ENCODE results near the gene FAM107A. TPM values are rescaled to one million over a fixed set of nuclear protein-coding genes. Genes with fewer than 3 reads are reported as not detected.

Gene FAM107A
- total and polyA plus RNA-seq, 8 donors: 4.7 to 55.4 (median 19.9) TPM

- TF ChIP-seq POLR2A (IDR thresholded peaks at IDR 0.05) (no peak), POLR2AphosphoS5 (IDR thresholded peaks at IDR 0.05) (no peak), EP300 (IDR thresholded peaks at IDR 0.05) (no peak)
- TF ChIP-seq, protein P1, sequence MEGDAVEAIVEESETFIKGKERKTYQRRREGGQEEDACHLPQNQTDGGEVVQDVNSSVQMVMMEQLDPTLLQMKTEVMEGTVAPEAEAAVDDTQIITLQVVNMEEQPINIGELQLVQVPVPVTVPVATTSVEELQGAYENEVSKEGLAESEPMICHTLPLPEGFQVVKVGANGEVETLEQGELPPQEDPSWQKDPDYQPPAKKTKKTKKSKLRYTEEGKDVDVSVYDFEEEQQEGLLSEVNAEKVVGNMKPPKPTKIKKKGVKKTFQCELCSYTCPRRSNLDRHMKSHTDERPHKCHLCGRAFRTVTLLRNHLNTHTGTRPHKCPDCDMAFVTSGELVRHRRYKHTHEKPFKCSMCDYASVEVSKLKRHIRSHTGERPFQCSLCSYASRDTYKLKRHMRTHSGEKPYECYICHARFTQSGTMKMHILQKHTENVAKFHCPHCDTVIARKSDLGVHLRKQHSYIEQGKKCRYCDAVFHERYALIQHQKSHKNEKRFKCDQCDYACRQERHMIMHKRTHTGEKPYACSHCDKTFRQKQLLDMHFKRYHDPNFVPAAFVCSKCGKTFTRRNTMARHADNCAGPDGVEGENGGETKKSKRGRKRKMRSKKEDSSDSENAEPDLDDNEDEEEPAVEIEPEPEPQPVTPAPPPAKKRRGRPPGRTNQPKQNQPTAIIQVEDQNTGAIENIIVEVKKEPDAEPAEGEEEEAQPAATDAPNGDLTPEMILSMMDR (IDR thresholded peaks at IDR 0.05): no peak
- intact Hi-C loops (cut with DNase I; ENCODE audit: low total_unique reads): no loop called here
- Histone ChIP-seq H3K27me3 (no peaks in the 10 kb centered on the region), H3K36me3 (no peaks in the 10 kb centered on the region), H3K4me3 (no peak overlapping the region), H3K4me1 (peaks cover 0 to 10% (median 0%) of the 10 kb centered on the region in 4 donors), H3K9me3 (peaks cover 0 to 12% (median 0%) of the 10 kb centered on the region in 4 donors), H3K27ac (no peak overlapping the region)
- WGBS, 5 donors: 87 to 98% (median 91%) methylated on average over 5 of the region's 5 CpGs
- no peak for DNase-seq
Observed at GRCh38 chr3:58556001-58556400, 21.2 kb downstream of the FAM107A start.

DNA sequence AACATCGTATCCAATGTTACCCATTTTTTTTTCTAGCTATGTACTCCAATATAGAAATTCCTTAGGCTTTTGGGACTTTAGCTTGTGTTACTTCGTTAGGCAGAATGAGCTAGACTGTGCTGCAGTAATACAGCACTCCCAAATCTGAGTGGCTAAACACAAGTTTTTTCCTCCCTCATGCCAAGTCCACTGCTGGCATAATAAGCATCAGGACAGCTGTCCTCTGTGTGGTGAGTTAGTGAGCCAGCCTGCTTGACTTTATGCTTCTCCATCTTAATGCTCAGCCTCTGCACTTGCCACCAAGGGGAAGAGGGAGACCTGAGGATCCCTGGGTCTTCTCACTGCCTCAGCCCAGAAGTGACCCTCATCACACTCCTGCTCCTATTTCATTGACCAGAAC, 22.0 kb downstream of the FAM107A start:
- TF ChIP-seq POLR2A (IDR thresholded peaks at IDR 0.05): no peak
- no peak for TF ChIP-seq EP300 (IDR thresholded peaks at IDR 0.05)
- TF ChIP-seq, protein P1 (IDR thresholded peaks at IDR 0.05): no peak
- TF ChIP-seq POLR2AphosphoS5 (IDR thresholded peaks at IDR 0.05): no peak
- Histone ChIP-seq H3K4me1 (peaks cover 0 to 10% (median 0%) of the 10 kb centered on the region in 4 donors), H3K27me3 (no peaks in the 10 kb centered on the region), H3K9me3 (peaks cover 0 to 12% (median 0%) of the 10 kb centered on the region in 4 donors), H3K36me3 (no peaks in the 10 kb centered on the region), H3K27ac (no peak overlapping the region), H3K4me3 (no peak overlapping the region)
- no peak for DNase-seq
- WGBS, 5 donors: 74 to 89% (median 88%) methylated on average over 2 of the region's 2 CpGs
- intact Hi-C loops (cut with DNase I; ENCODE audit: low total_unique reads): no loop called here

DNA sequence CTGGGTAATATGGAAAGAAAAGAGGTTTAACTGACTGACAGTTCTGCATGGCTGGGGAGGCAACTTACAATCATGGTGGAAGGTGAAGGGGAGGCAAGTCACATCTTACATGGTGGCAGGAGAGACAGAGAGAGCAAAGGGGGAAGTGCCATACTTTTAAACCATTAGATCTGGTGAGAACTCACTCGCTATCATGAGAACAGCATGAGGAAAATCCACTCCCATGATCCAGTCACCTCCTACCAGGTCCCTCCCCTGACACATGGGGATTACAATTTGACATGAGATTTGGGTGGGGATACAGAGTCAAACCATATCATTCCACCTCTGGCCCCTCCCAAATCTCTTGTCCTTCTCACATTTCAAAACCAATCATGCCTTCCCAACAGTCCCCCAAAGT, 24.2 kb downstream of the FAM107A start:
- Histone ChIP-seq H3K36me3 (no peaks in the 10 kb centered on the region), H3K27ac (no peak overlapping the region), H3K4me3 (no peak overlapping the region), H3K9me3 (peaks cover 0 to 12% (median 0%) of the 10 kb centered on the region in 4 donors), H3K4me1 (peaks cover 0 to 10% (median 0%) of the 10 kb centered on the region in 4 donors), H3K27me3 (no peaks in the 10 kb centered on the region)
- 85 to 95% (median 88%) methylated on average over 1 of the region's 1 CpG for WGBS, 5 donors
- TF ChIP-seq, protein P1 (IDR thresholded peaks at IDR 0.05): no peak
- no peak for TF ChIP-seq POLR2AphosphoS5 (IDR thresholded peaks at IDR 0.05)
- TF ChIP-seq POLR2A (IDR thresholded peaks at IDR 0.05): no peak
- TF ChIP-seq EP300 (IDR thresholded peaks at IDR 0.05): no peak
- intact Hi-C loops (cut with DNase I; ENCODE audit: low total_unique reads): no loop called here
- no peak for DNase-seq

- no peaks in the 10 kb centered on the region for H3K36me3 ChIP-seq
- WGBS, 5 donors: 71 to 85% (median 80%) methylated on average over 4 of the region's 4 CpGs
- DNase-seq: no peak
- no peaks in the 10 kb centered on the region for H3K27me3 ChIP-seq
- intact Hi-C loops (cut with DNase I; ENCODE audit: low total_unique reads): no loop called here
- no peak overlapping the region for H3K27ac ChIP-seq
- no peak overlapping the region for H3K4me3 ChIP-seq
- peaks cover 0 to 2% (median 0%) of the 10 kb centered on the region in 4 donors for H3K4me1 ChIP-seq
- H3K9me3 ChIP-seq: peaks cover 0 to 12% (median 0%) of the 10 kb centered on the region in 4 donors
- no peak for TF ChIP-seq POLR2A (IDR thresholded peaks at IDR 0.05)
- TF ChIP-seq POLR2AphosphoS5 (IDR thresholded peaks at IDR 0.05): no peak
- no peak for TF ChIP-seq EP300 (IDR thresholded peaks at IDR 0.05)
- TF ChIP-seq, protein P1 (IDR thresholded peaks at IDR 0.05): no peak
Observed at GRCh38 chr3:58551636-58552180, 25.5 kb downstream of the FAM107A start.

Data from stomach (tissue), 9 donors.